ENCODE results near the gene ACY1.

DNA sequence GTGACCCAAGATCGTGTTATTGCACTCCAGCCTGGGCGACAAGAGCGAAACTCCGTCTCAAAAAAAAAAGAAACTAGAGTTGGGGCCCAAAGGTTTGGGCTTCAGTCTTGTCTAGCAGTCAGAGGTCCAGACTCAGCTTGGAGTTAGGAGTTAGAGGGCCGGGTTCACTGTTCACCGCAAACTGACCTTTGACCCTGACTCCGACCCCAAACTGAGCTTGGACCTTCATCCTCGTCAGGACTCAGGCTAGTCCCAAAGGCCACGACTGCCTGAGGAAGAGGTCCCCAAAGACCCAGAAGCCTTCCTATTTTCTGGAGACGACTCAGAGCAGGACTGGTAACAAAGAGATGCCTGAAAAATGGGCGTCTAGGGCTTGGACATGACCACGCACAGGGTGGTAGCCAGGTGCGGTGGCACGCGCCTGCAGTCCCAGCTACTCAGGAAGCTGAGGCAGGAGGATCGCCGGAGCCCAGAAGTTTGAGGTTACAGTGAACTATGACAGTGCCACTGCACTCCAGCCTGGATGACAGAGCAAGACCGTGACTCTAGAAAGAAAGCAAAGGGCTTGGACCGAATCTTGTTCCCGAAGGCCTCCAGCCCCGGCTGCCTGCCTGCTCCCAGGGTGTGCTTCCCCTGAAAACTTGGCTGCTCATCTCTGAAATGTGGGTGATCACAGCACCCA lies 35.1 kb downstream of the ACY1 start:
- TF ChIP-seq CTCF (tag by site-specific recombination; IDR thresholded peaks at IDR 0.05) = no peak
- no peak for TF ChIP-seq ZNF621 (tag by site-specific recombination; IDR thresholded peaks at IDR 0.05)
- TF ChIP-seq, protein P1, sequence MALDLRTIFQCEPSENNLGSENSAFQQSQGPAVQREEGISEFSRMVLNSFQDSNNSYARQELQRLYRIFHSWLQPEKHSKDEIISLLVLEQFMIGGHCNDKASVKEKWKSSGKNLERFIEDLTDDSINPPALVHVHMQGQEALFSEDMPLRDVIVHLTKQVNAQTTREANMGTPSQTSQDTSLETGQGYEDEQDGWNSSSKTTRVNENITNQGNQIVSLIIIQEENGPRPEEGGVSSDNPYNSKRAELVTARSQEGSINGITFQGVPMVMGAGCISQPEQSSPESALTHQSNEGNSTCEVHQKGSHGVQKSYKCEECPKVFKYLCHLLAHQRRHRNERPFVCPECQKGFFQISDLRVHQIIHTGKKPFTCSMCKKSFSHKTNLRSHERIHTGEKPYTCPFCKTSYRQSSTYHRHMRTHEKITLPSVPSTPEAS (tag by site-specific recombination; IDR thresholded peaks at IDR 0.05) = no peak
- TF ChIP-seq BCL11A (tag by site-specific recombination; IDR thresholded peaks at IDR 0.05; ENCODE audit: low read depth) = no peak
- TF ChIP-seq ZNF274 (IDR thresholded peaks at IDR 0.05; ENCODE audit: low read length) = no peak
- no peak for TF ChIP-seq ZNF274 (tag by site-specific recombination; IDR thresholded peaks at IDR 0.05; ENCODE audit: borderline replicate concordance)

All from HEK293 (cell line).